ENCODE results near the gene NKAIN2.
"Not testable (repeated sequence)": the region's sequence is repeated elsewhere in the genome, so short reads cannot be mapped to it uniquely, and the experiment has no call there.

The NKAIN2 gene

DNA sequence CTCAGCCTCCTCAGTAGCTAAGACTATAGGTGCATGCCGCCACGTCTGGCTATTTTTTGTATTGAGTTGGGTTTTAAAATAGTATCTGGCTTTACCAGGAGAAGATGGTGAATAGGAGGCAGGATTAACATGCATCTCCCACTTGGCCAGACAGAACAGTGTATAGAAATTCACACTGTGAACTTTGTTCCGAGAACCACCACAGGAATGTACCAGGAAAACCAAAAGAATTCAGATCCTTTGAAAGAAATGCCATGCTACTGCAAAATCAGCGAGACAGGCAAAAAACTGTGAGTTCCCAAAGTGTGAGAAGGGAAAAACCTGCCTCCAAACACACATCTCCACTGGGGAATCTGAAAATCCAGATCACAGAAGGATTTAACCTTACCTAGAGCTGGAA lies 327.6 kb downstream of the NKAIN2 start:
- DNase-seq, result no peak

DNA sequence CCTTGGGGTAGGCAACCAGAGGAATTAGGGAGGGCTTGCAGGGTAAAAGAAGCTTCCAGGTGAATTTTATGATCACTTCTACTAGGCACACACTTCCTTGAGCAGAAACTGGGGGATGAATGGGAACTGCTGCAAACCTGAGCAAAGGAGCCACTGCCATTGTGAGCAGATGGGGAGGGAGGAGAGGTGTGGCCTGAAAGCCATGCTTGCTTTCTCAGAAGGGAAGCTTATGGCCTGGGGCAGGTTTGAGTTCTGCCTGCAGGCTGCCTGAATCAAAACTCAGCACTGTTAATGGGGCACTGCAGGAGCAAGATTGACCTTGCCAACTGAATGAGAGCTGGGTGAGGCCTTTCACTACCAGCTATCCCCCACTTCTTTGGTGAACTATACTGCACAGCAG lies 328.1 kb downstream of the NKAIN2 start:
- no peak for DNase-seq

DNA sequence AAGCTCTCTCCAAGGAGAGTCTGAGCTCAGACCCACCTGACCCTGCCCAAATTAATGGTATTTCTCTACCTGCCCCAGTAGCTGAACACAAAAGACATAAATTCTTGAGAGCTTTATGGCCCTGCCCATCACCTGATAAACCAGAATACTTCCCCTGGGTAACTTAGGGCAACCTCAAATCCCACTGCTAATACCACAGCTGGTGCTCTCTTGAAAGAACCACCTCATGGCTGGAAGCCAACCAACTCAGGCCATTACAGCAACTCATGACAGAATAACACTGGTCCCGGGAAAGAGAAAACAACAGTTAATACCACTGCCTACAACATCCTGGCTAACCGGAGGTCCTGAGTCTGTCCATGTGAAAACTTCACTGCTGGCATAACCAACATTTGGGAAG lies 328.6 kb downstream of the NKAIN2 start:
- no peak for DNase-seq

DNA sequence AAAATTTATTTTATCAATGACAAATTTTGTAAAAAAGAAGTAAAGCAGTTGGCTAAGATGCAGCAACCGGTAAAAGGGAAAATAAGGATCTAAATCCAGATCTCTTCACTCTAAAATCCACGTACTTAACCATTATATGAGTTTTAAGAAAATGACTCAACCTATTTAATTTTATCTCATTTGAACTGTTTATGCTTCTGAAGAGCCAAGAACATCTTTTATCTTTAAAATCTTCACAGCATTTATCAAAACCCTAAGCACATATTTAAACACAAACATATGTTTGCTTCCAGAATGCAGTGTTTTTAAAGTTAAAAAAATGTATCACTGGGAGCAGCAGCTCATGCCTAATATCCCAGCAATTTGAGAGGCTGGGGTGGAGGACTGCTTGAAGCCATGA lies 339.2 kb downstream of the NKAIN2 start:
- no peak for DNase-seq

DNA sequence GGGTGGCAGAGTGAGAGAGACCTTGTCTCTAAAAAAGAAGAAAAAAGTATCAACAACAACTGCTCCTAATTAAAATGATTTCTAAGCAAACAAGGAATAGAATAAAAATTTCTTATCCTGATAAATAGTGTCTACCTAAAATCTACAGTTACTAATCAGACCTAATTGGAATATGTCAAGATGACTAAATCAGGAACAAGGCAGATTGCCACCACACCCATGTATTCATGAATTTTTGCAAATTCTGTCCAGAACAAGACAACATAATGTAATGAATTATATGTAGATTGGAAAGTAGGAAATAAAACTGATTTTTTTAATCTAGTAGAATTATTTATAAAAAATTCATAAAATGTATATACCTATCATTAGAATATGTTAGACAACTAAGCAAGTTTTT lies 339.8 kb downstream of the NKAIN2 start:
- no peak for DNase-seq

DNA sequence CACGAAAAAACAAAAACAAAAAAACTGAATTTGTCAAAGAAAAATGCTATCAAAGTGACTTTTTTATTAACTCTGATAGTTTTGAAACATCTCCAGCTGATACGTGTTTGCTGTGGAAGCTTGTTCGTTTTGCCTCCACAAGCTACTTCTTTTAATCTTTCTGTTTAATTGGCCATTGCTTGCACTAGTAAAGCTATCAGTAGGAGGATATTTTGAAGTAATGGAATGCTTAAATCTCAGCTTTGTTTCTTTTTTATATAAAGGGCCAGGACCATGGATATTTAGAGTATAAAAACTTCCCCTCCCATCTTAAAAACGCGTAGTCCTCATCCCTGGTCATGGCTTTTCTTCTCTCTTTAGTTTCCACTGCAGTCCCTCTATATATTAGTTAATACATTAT lies 344.0 kb downstream of the NKAIN2 start:
- no peak for DNase-seq

DNA sequence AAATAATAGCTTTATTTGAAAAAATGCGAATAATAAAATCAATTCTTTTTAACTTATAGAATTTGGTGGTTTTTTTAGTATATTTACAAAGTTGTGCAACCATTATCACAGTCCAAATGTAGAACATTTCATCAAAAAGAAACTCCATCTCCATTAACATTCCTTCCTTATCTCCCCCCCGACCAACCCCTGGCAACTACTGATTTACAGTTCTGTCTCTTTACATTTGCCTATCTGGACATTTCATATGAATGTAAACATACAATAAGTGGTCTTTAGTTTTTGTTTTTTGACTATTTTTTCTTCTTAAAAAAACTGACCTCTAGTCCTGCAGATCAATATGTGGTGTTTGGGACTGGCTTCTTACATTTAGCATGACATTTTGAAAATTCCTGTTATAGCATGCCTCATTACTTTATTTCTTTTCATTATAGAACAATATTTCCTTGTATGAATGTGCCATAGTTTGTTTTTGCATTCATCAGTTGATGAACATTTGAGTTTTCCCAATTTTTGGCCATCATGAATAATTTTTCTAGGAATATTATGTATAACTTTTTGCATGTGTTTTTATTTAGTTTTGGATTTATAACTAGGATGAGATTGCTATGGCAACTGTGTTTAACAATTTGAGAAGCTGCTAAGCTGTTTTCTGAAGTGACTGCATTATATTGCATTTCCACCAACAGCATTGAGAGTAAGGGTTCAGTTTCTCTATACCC lies 344.7 kb downstream of the NKAIN2 start:
- no peak for DNase-seq

DNA sequence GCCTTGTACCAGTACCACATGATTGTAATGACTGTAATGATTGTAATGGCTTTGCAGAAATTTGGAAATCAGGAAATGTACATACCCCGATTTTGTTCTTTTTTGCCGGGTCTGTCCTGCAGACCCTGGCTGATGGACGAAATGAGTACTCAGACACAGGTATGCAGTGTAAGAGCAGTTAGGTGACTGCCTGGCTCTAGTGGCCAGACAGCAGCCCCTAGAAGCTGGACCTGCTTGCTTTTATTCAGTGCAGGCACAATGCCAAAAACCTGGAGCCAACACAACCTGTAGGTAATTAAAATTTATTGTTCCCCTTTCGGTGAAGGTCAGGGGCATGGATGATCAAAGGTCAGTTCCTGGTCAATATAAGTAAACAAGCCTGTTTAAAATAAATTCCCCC lies 346.0 kb downstream of the NKAIN2 start:
- no peak for DNase-seq

DNA sequence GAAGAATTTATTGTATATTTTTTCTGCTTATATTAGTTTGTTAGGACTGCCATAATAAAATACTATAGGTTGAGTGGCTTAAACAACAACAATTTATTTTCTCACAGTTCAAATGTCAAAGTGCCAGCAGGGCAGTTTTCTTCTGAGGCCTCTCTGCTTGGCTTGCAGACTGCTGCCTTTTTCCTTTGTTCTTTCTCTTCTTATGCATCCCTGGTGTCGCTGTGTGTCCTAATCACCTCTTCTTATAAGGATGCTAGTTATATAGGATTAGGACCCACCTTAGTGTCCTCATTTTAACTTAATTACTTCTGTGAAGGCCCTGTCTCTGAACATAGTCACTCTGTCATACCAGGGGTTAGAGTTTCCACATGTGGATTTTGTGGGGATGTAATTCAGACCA lies 354.4 kb downstream of the NKAIN2 start:
- DNase-seq, result no peak

DNA sequence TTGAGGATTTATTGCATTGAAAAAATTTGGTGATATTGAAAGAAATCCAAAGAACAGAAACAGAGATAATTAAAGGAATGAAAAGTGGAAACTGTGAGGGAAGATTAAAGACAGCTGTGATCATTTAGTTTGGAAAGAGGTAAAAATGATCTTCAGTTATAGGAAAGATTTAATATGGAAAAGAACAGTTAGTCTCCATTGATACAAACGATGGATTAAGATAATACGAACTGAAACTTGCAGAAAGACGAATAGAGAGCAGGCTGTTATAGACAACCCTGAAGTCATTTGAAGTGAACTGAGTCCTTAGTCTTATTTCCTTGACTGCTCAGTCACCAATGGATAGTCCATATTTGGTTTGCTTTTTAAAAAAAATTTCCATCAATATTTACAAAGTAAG lies 360.0 kb downstream of the NKAIN2 start:
- no peak for DNase-seq

DNA sequence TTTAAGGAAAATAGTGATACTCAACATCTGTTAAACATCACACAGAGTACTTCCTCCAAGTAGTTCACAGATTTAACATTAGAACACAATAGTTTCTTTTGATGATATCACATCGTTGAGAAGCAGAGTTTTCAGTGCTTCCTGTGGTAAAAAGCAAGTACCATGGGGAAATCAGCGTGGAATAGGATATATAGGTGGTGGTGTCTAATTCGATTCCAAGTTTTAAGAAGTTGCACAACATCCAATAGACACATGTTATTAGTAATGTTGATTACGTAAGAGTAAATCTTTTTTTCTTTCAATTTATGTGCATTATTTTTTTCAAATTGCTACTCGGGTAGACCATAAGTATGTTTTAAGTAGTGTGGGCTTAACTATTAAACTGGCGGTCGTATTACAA lies 360.7 kb downstream of the NKAIN2 start:
- DNase-seq, result no peak

DNA sequence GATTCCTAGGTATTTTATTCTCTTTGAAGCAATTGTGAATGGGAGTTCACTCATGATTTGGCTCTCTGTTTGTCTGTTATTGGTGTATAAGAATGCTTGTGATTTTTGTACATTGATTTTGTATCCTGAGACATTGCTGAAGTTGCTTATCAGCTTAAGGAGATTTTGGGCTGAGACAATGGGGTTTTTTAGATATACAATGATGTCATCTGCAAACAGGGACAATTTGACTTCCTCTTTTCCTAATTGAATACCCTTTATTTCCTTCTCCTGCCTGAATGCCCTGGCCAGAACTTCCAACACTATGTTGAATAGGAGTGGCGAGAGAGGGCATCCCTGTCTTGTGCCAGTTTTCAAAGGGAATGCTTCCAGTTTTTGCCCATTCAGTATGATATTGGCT lies 363.6 kb downstream of the NKAIN2 start:
- DNase-seq, result not testable (repeated sequence)

DNA sequence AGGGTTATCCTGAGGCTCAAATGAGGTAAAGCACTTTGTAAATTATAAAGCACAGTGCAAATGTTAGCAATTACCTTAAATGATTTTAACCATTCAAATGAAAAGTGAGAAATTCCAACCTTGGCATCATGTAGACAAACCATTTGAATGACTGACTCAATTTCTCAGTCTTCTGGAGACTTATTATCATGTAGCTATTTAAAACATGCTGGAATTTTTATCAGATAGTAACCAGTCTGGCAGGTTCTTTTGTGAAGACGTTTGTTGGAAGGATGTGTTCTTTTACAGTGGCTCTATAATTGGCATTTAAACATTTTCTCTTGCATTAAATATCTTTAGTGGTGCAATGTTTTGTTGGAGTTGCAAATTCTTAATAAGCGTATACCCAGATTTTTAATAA lies 386.6 kb downstream of the NKAIN2 start:
- DNase-seq, result no peak

DNA sequence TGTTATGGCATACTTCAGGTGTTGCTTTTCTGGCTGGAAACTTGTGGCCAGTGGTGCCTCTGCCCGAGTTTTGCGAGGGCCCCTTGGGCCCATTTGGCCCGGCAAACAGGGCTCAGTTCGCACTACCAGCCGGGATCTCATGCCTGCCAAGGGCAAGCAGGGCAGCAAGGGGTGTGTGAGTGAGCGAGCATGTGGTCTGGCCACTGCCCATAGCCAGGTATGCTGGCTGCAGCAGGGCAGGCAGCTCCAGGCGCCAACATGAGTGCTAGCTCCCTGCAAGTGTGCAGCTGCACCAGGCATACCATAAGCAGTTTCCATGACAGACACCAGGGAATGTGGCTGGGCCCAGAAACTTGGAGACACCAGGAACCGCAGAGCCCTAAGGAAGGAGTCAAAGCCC lies 389.5 kb downstream of the NKAIN2 start:
- DNase-seq, result no peak

DNA sequence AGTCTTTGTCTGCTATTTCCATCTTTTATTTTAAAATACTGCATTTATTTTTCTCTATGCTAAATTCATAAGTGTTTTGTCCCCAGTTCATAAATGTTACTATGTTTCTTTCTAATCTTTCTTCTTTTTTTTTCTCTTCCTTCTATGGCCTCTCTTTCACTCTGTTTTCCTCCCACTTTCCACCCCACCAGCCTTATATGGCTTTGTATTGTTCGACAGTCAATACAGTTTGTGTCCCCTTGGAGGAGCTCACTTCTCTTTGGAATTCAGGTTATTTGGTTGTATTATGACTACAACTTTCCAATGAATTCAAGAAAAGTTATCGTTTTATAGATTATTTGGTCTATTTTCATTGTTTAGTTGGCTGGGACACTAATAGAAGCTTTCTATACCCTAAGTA lies 393.5 kb downstream of the NKAIN2 start:
- DNase-seq, result no peak

DNA sequence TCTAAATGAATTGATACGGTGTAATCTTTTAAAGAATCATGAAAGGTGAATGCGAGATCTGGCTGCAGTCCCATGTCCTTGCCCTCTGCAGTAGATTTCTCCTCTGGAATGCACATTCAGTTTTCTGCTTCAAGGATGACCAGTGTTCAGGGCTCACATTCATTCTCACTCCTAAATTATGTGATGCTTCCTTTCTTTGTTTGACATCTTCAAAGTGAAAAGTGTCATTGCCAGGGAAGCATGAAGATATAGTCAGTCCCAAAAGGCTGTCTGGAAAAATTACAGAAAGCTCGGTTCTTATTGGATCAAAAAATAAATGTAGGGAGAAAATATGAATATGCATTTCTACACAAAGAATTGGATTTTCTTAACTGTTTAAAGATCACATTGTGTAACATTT lies 395.6 kb downstream of the NKAIN2 start:
- no peak for DNase-seq

DNA sequence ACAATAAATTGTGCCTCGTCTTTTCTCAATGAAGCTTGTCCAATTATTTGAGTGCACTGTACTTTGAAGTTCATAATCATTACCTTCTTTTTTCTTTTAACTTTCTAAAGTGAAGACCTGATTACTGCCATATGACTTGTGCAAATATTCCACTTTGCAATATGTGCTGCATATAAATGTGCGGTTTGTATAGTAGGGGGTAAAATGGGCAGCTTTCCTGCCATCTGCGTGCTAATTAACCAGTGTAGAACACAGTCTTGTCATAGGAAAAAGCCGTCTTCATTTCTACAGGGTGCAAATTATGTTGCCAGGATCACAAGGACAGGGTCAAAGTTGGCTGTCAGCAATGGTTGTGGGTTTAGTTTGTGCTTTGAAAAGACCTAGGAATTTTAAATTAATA lies 397.0 kb downstream of the NKAIN2 start:
- peak; percentile 2 for DNase-seq

DNA sequence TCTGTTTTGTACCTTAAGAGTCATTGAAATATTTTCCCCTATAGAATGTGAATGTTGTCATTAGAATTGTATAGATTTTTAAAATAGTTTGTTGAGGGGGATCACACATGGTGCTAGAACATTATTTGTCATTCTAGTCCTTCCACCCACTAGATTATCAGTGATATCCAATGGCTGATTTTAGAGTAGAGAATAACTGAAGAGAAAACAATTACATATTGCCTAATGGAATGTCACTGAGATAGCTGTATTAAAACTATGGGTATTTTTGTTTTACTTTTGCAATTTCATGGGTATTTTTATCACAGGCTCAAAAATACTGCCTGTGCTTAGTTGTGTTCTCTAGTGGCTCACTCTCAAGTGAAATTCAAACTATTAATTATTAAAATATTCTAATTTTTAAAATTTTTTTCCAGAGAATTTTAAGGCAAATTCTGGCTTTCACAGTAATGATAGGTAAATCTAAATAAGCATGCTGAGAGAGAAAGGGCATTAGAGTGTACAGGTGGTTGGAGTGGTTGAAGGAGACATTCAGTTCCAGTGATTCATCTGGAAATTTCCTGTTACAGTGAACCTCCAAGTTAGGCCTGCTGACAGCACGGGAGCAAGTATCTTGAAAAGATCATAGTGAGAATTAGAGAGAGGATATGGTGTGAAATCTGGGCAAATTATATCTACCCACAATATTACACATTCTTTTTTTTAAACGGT lies 399.6 kb downstream of the NKAIN2 start:
- no peak for DNase-seq

DNA sequence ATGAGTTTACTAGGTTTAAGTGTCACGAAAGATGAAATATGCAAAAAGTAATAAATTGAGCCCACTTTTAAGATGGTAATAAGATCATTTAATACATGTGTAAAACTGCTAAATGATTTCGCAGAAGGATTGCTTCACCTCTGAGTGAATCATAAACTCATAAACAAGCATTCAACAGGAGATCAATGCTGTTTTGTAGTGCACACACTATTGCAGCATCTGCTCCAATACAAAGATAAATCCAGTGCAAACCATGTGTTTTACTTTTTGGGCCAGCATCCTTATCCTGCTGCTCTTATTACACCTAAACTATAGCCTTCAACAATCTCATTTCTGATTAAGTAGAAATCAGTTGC lies 400.1 kb downstream of the NKAIN2 start:
- no peak for DNase-seq

DNA sequence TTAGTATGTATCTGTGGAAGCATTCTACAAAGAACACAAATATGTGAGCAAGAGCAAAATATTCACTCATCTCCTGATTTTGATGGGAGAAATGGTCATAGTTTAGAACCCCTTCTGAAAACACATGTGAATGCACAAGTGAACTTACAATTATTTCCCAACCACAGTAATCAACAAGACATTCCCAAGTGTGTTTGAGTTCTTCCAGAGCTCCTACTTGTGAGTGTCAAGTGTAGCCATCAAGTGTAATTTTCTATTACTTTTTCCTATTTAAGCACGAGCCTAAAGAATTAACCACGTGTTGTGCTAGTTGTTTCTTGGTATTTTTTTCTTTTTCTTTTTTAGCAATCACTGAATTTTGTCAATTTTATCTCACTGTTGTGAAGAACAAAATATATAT lies 402.3 kb downstream of the NKAIN2 start:
- no peak for DNase-seq

DNA sequence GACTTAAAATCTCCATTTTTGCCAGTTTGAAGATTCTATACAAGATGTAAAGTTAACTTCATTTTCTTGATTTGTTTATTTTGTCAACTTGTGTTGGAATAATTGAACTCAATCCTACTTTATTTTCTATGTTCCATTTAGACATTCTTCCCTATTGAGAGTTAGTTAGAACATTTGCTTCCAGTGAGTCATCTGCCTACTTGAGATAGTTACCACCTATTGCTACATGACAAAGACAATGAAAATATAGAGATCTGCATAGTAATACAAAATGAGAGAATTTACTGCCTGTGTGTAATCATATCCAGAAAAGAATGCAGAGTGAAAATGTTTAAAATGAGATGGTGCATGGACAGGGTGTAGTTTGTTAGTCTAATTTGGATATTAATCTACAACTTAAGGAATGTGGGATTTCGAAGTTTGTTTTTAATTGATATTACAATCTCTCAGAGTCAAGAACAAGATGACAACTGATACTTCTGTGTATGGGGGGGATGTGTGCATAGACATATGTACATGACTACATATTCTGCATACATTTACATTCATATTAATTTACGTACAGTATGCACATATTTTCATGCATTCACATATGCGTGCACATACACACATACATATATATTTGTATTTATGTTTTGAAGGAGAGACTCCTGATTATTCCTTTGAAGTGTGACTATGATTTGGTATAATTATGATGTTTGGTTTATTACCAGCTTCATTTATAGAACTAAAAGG lies 420.1 kb downstream of the NKAIN2 start:
- DNase-seq, result no peak

DNA sequence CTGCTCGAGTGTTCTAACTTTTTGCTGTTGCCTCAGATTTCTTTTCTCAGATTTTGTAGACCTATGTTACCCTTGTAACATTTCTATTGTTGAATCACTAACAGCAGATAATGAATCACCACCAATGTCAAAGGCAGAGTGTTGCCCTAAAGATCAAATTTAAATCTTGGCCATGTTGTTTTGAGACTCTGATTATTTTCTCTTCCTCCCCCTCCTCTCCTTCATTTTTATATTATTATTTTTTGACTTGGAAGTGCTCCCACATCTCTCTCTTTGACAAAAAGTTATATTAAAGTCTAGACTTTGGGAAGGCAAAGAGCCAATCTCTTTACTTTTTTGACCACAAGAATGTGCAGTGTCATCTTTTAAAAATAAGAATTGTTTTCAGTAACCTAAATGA lies 422.7 kb downstream of the NKAIN2 start:
- DNase-seq, result no peak

DNA sequence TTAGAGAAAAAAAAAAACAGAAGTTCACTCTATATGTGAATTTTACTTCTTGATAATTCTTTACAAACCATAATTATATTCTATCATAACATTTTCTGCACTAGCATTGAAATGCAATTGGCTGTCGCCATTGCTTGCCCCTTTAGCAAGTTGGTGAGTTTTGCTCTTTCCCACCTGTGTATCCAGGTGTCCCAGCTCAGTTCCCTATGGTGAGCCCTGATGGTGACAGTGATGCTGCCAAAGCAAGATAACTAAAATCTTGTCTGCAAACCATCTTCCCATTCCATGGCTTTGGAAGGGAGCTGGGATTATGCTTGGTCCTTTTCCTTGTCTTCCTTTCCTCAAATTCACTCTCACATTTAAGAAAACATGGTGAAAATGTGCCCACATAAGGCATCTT lies 429.6 kb downstream of the NKAIN2 start:
- no peak for DNase-seq

DNA sequence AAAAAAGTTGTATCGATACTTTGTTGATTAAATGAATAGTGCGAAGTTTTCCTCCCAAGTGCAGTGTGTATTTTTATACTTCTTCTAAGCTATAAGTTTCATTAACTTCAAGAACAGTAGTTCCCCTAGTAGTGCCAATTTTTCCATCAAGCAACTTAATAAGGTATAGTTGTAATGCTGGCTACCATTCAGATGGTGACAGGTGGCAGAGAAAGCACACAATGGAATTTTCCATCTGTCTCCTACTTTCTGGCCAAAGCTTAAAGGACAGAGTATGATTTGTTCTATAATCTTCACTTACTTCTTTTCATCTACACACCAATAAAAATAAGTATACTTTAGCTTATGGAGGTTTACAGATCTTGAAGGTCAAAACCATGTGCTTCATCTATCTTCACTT lies 431.1 kb downstream of the NKAIN2 start:
- peak; percentile 36 for DNase-seq
